GM10248 (cell line): Measurements from ENCODE around the gene CCDC107.

Experiments
- CTCF ChIA-PET: fragments of 300-600 bp; sonication (Branson Sonifier 250); formaldehyde crosslinking; extraction: SDS; loops from one replicate; lab custom pipeline; 2021; ENCODE audit warnings: antibody characterized with exemption; lab: Yijun Ruan, JAX
- POLR2A ChIA-PET: fragments of 350-650 bp; sonication (Branson Sonifier 250); formaldehyde crosslinking; extraction: SDS; loops from one replicate; lab custom pipeline; 2020; ENCODE audit warnings: antibody characterized with exemption; lab: Yijun Ruan, JAX
- DNase-seq: peaks from one replicate; pipeline ENCODE4 v3.0.0; 2012; ENCODE audit errors: extremely low spot score
- CTCF ChIP-seq: IDR thresholded peaks from 2 replicates; pipeline ENCODE4 v1.5.1; 2012; ENCODE audit warnings: mild to moderate bottlenecking, low read depth; ENCODE audit errors: extremely low read depth, missing control alignments, control extremely low read depth

CCDC107 gene

GRCh38 chr9:35706951-35707350, 48.9 kb downstream of the CCDC107 start:
- TF ChIP-seq CTCF = no peak
- POLR2A ChIA-PET = no interaction called here
- CTCF ChIA-PET = interaction anchor here (1.1 to 19.1 kb wide), 3 partner anchors 11 to 48 kb away, joined by 4 to 224 read pairs (median 8); no protein-coding TSS in a partner anchor
- no peak for DNase-seq

GRCh38 chr9:35708146-35708545, 50.1 kb downstream of the CCDC107 start:
- CTCF ChIA-PET = interaction anchor here (1.0 to 19.1 kb wide), 4 partner anchors 12 to 61 kb away, joined by 3 to 224 read pairs (median 6); no protein-coding TSS in a partner anchor
- no peak for DNase-seq
- no peak for TF ChIP-seq CTCF
- POLR2A ChIA-PET = interaction anchor here (0.6 to 1.1 kb wide), 2 partner anchors 9 to 92 kb away, joined by 3 to 11 read pairs; no protein-coding TSS in a partner anchor

DNA sequence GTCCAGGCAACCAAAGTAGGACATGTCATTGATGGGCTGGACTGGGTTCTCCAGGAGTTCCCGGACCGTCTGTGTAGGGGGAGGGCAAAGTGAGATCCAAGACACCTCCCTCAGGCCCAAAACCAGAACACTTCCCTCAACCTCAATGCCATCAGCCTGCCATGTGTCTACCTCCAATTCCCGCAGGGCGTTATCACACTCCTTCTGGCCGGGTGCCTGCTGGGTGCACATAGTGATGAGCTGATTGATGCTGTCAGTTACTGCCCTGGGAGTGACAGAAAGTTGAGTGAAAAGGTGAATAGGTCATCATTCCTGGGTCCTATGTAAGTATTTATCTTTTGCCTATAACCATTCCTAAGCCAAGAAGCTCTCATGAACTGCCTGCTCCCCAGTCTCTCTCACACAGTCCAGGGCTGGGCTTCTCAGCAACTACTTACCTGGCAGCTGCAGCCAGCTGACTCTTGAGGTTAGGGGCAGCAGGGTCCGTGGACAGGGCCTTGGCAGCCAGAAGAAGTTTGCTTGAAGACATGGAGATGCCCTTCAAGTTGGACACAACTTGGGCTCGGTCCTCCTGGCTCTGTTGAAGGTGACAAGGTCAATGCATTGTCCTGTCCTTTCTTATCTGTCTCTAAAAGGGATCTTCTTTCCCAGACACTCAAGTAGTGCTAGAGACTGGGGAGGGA, 52.9 kb downstream of the CCDC107 start:
- POLR2A ChIA-PET = interaction anchor here (0.5 kb wide), 1 partner anchor 81 kb away, joined by 5 read pairs; no protein-coding TSS in a partner anchor
- CTCF ChIA-PET = interaction anchor here (1.3 to 19.1 kb wide), 4 partner anchors 10 to 28 kb away, joined by 3 to 224 read pairs (median 6); no protein-coding TSS in a partner anchor
- no peak for DNase-seq
- no peak for TF ChIP-seq CTCF
